GM12878 (cell line): ENCODE measurements around the gene SORT1. TPM values are rescaled to one million over a fixed set of nuclear protein-coding genes. Genes with fewer than 3 reads are reported as not detected.

Source experiments
- BHLHE40 ChIP-seq, 2 experiments: fragments of 450-650 bp in 1 of 2; IDR thresholded peaks; 2 replicates each; pipeline ENCODE4 v1.6.1; 2011 to 2017; ENCODE audit warnings: low read depth in 2 of 2, borderline replicate concordance in 1 of 2, improper control_type of control experiment in 1 of 2, low read length in 1 of 2, mild to moderate bottlenecking in 1 of 2
- NFXL1 ChIP-seq: fragments of 450-650 bp; IDR thresholded peaks from 2 replicates; pipeline ENCODE4 v1.6.1; 2017; ENCODE audit warnings: antibody characterized with exemption, mild to moderate bottlenecking, borderline replicate concordance
- NFYA ChIP-seq: IDR thresholded peaks from 2 replicates; pipeline ENCODE4 v1.6.1; 2011; ENCODE audit warnings: low read depth, mild to moderate bottlenecking, low read length, improper control_type of control experiment, borderline replicate concordance
- SREBF2 ChIP-seq: IDR thresholded peaks from 2 replicates; pipeline ENCODE4 v1.6.1; 2012; ENCODE audit warnings: mild to moderate bottlenecking, low read length
- polyA plus RNA-seq, 11 experiments: library from polyadenylated mRNA; depleted of rRNA in 4 of 11; unstranded in 6 of 11; stranded (reverse) in 5 of 11; fragments of >200 nt; fragmentation: Nextera tagmentation in 4 of 11; fragmentation: Illumina TruSeq in 1 of 11; extraction: Ambion mirVana in 4 of 11; extraction: Trizol in 1 of 11; gene quantifications; 1 replicate in 1 of 11; 2 replicates in 10 of 11; pipeline versions ENCODE4 v1.2.1 to v1.2.3, GENCODE V29; 2011 to 2016; ENCODE audit warnings: inconsistent platforms in 2 of 11, missing spikeins in 2 of 11, low read depth in 1 of 11
- total RNA-seq, 4 experiments: library from RNA; depleted of rRNA in 3 of 4; stranded (reverse); fragments of >200 nt in 3 of 4; fragmentation: Illumina TruSeq in 1 of 4; extraction: Trizol in 1 of 4; gene quantifications; 2 replicates each; pipeline versions ENCODE4 v1.2.1 to v1.2.3, GENCODE V29; 2013 to 2021
- TF ChIP-seq, protein P1 (sequence below): fragments of 450-650 bp; IDR thresholded peaks from 2 replicates; pipeline ENCODE4 v1.6.1; 2016; ENCODE audit warnings: mild to moderate bottlenecking, moderate library complexity, borderline replicate concordance
- TF ChIP-seq, protein P2 (sequence below): fragments of 450-650 bp; formaldehyde crosslinking; IDR thresholded peaks from 2 replicates; pipeline ENCODE4 v1.5.0; 2022; ENCODE audit warnings: mild to moderate bottlenecking, missing genetic modification characterization

SORT1 gene
- total and polyA plus RNA-seq, 10 of the 15 experiments (the other 5 are each of a cell fraction or from before 2014, with no cell fraction given) = 0.06 to 1.9 (median 0.33) TPM; not detected in 1

DNA sequence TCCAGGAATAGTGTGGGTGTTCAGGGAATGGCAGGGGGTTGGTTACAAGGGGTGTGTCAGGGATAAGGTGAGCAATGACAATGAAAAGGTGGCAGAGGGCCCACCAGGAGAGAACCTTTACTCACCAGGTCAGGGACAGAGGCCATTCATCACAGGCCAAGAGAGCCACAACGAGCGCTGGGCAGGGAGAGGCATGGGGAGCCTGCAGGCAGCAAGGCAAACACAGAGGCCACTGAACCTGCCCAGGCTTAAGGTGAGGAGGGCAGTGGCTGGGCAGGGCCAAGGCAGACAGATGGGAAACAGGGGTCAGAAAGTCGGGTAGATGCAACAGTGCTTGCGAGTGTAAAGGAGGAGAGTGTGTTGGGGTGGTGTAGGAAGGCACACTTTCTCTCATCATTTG is 62.6 kb downstream of the SORT1 start (continued):
- TF ChIP-seq, protein P1, sequence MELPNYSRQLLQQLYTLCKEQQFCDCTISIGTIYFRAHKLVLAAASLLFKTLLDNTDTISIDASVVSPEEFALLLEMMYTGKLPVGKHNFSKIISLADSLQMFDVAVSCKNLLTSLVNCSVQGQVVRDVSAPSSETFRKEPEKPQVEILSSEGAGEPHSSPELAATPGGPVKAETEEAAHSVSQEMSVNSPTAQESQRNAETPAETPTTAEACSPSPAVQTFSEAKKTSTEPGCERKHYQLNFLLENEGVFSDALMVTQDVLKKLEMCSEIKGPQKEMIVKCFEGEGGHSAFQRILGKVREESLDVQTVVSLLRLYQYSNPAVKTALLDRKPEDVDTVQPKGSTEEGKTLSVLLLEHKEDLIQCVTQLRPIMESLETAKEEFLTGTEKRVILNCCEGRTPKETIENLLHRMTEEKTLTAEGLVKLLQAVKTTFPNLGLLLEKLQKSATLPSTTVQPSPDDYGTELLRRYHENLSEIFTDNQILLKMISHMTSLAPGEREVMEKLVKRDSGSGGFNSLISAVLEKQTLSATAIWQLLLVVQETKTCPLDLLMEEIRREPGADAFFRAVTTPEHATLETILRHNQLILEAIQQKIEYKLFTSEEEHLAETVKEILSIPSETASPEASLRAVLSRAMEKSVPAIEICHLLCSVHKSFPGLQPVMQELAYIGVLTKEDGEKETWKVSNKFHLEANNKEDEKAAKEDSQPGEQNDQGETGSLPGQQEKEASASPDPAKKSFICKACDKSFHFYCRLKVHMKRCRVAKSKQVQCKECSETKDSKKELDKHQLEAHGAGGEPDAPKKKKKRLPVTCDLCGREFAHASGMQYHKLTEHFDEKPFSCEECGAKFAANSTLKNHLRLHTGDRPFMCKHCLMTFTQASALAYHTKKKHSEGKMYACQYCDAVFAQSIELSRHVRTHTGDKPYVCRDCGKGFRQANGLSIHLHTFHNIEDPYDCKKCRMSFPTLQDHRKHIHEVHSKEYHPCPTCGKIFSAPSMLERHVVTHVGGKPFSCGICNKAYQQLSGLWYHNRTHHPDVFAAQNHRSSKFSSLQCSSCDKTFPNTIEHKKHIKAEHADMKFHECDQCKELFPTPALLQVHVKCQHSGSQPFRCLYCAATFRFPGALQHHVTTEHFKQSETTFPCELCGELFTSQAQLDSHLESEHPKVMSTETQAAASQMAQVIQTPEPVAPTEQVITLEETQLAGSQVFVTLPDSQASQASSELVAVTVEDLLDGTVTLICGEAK = no peak
- TF ChIP-seq SREBF2 (no peak), NFYA (no peak), NFXL1 (no peak), BHLHE40 (IDR thresholded peaks at IDR 0.05; ENCODE audit: borderline replicate concordance in 1 of 2, low read depth in 2 of 2, low read length in 1 of 2) (no peak)
- TF ChIP-seq, protein P2, sequence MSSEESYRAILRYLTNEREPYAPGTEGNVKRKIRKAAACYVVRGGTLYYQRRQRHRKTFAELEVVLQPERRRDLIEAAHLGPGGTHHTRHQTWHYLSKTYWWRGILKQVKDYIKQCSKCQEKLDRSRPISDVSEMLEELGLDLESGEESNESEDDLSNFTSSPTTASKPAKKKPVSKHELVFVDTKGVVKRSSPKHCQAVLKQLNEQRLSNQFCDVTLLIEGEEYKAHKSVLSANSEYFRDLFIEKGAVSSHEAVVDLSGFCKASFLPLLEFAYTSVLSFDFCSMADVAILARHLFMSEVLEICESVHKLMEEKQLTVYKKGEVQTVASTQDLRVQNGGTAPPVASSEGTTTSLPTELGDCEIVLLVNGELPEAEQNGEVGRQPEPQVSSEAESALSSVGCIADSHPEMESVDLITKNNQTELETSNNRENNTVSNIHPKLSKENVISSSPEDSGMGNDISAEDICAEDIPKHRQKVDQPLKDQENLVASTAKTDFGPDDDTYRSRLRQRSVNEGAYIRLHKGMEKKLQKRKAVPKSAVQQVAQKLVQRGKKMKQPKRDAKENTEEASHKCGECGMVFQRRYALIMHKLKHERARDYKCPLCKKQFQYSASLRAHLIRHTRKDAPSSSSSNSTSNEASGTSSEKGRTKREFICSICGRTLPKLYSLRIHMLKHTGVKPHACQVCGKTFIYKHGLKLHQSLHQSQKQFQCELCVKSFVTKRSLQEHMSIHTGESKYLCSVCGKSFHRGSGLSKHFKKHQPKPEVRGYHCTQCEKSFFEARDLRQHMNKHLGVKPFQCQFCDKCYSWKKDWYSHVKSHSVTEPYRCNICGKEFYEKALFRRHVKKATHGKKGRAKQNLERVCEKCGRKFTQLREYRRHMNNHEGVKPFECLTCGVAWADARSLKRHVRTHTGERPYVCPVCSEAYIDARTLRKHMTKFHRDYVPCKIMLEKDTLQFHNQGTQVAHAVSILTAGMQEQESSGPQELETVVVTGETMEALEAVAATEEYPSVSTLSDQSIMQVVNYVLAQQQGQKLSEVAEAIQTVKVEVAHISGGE (CRISPR knock-in tag) = no peak
